ENCODE data around the gene RARG.

RARG gene

GRCh38 chr12:53245286-53245685, 13.3 kb upstream of the RARG start:
- no peak for DNase-seq (ENCODE audit: low read depth in 2 of 2)

GRCh38 chr12:53244337-53244736, 12.3 kb upstream of the RARG start:
- DNase-seq (ENCODE audit: low read depth in 2 of 2), result no peak

GRCh38 chr12:53241623-53242412, 9.8 kb upstream of the RARG start:
- DNase-seq (ENCODE audit: low read depth in 2 of 2), result no peak

- no peak for DNase-seq (ENCODE audit: low read depth in 2 of 2)
These were observed 7.7 kb upstream of the RARG start for GRCh38 chr12:53239643-53240258.

GRCh38 chr12:53236443-53237111, 4.6 kb upstream of the RARG start:
- DNase-seq (ENCODE audit: low read depth in 2 of 2), result no peak

- no peak for DNase-seq (ENCODE audit: low read depth in 2 of 2)
These were observed 3.9 kb upstream of the RARG start for GRCh38 chr12:53235742-53236442.

GRCh38 chr12:53235164-53235563, 3.2 kb upstream of the RARG start:
- no peak for DNase-seq (ENCODE audit: low read depth in 2 of 2)

- DNase-seq (ENCODE audit: low read depth in 2 of 2), result no peak
These were observed 2.4 kb upstream of the RARG start for GRCh38 chr12:53234271-53234914.

GRCh38 chr12:53233671-53234121, 1.7 kb upstream of the RARG start:
- no peak for DNase-seq (ENCODE audit: low read depth in 2 of 2)

GRCh38 chr12:53232646-53233461, 845 bp upstream of the RARG start:
- no peak for DNase-seq (ENCODE audit: low read depth in 2 of 2)

- DNase-seq (ENCODE audit: low read depth in 2 of 2), result no peak
These were observed 413 bp downstream of the RARG start for GRCh38 chr12:53231671-53231920.

GRCh38 chr12:53230108-53230845, 1.7 kb downstream of the RARG start:
- DNase-seq (ENCODE audit: low read depth in 2 of 2), result no peak

- DNase-seq (ENCODE audit: low read depth in 2 of 2), result no peak
These were observed 2.6 kb downstream of the RARG start for GRCh38 chr12:53229454-53229853.

- DNase-seq (ENCODE audit: low read depth in 2 of 2), result no peak
These were observed 4.2 kb downstream of the RARG start for GRCh38 chr12:53227836-53228235.

GRCh38 chr12:53227341-53227740, 4.7 kb downstream of the RARG start:
- DNase-seq (ENCODE audit: low read depth in 2 of 2), result no peak

- no peak for DNase-seq (ENCODE audit: low read depth in 2 of 2)
These were observed 5.2 kb downstream of the RARG start for GRCh38 chr12:53226815-53227214.

- no peak for DNase-seq (ENCODE audit: low read depth in 2 of 2)
These were observed 6.2 kb downstream of the RARG start for GRCh38 chr12:53225635-53226424.

GRCh38 chr12:53224897-53225634, 6.9 kb downstream of the RARG start:
- DNase-seq (ENCODE audit: low read depth in 2 of 2), result no peak
